Activated naive CD8-positive, alpha-beta T cell treated with anti-CD3 and anti-CD28 coated beads, Interleukin-2, amount 10 ng/mL, durations not matched to agents 7 days and 5 days (primary cell): ENCODE measurements around the gene TMEM140. TPM values are rescaled to one million over a fixed set of nuclear protein-coding genes. Genes with fewer than 3 reads are reported as not detected.
"Not testable (repeated sequence)": the region's sequence is repeated elsewhere in the genome, so short reads cannot be mapped to it uniquely, and the experiment has no call there.

ENCODE experiments used
- ATAC-seq: fragments of 150-1000 bp; cut with Tn5 transposase; one replicate; pipeline ENCODE4 v1.10.0; 2021; ENCODE audit warnings: low read depth, moderate library complexity
- POLR2A ChIA-PET: fragments of 350-600 bp; sonication (Branson Sonifier 250); formaldehyde crosslinking; loops from one replicate; lab custom pipeline; 2021; ENCODE audit warnings: antibody characterized with exemption; lab: Charles Lee
- DNase-seq: peaks from one replicate; pipeline ENCODE4 v3.0.0; 2021
- H3K27ac Mint-ChIP-seq: one replicate; pipeline ENCODE4 v1.8.0; 2022; ENCODE audit warnings: mild to moderate bottlenecking, mixed read lengths
- H3K27me3 Mint-ChIP-seq: one replicate; pipeline ENCODE4 v1.8.0; 2022; ENCODE audit warnings: mild to moderate bottlenecking, moderate library complexity, mixed read lengths
- H3K36me3 Mint-ChIP-seq: one replicate; pipeline ENCODE4 v1.8.0; 2021; ENCODE audit warnings: mild to moderate bottlenecking, mixed read lengths
- H3K4me1 Mint-ChIP-seq: one replicate; pipeline ENCODE4 v1.8.0; 2021; ENCODE audit warnings: mixed read lengths
- H3K4me3 Mint-ChIP-seq: one replicate; pipeline ENCODE4 v1.8.0; 2022; ENCODE audit warnings: mild to moderate bottlenecking, moderate library complexity, mixed read lengths
- H3K9me3 Mint-ChIP-seq: one replicate; pipeline ENCODE4 v1.8.0; 2021; ENCODE audit warnings: mixed read lengths
- total RNA-seq, 2 experiments: library from RNA; stranded (reverse); gene quantifications; one replicate each; pipeline ENCODE4 v1.2.3, GENCODE V29; 2021

Gene TMEM140
- total RNA-seq, result 10 to 100 TPM; 29.8 to 31.0 TPM

DNA sequence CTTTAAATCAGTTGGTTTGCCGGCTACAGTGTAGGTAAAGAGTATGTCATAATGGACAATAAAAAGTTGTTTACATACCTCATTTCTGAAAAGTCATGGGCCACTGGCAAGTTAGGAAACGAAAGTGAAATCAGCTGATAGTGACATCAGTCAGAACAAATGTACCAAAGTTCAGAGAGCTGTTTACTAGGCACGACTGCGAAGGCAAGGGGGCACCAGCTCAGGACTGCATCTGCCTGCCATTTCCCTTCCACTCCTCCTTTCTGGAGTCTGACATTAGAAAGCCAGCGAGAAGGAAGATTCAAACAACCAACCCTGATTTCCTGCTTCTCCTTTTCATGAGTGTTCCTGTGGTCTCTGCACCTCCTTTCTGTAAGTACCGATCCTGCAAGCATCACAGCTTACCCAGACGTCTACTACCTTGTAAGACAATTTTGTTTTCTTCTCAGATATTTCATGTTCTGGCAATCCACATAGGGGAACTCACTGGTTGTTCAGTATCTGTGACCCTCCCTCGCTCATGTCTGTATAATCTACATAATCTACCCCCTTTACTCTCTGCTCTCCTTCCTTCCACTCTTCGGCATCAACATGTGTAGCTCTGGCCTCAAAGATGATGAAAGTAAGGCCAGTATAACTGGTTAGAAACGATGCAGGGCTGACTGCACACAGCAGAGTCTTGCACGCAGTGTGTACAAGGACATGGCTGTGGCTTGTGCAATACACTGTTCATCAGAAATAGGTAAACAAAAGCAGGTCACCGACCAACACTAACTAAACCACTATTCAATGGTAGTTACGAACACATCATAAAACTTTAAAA is at the start of gene TMEM140:
Gene TMEM140, plus strand, starts transcription at position 174 of the 823 bp plus-strand sequence. CDS start 16,370 bp downstream, outside the sequence.
- Mint-ChIP-seq H3K4me1 (peaks cover 38% of the 10 kb centered on the region), H3K27me3 (no peaks in the 10 kb centered on the region), H3K9me3 (peaks cover 3% of the 10 kb centered on the region), H3K4me3 (peak within 1 kb of the TSS; percentile 88), H3K36me3 (peaks cover 21% of the 10 kb centered on the region), H3K27ac (peak within 1 kb of the TSS; percentile 97)
- POLR2A ChIA-PET, result interaction anchor here (1.3 to 3.8 kb wide), 11 partner anchors 9 to 502 kb away, joined by 3 to 49 read pairs (median 13); partner anchors contain the start of genes AGBL3, BPGM, CYREN and WDR91
- DNase-seq (peak; percentile 63), ATAC-seq (peak; percentile 79)

DNA sequence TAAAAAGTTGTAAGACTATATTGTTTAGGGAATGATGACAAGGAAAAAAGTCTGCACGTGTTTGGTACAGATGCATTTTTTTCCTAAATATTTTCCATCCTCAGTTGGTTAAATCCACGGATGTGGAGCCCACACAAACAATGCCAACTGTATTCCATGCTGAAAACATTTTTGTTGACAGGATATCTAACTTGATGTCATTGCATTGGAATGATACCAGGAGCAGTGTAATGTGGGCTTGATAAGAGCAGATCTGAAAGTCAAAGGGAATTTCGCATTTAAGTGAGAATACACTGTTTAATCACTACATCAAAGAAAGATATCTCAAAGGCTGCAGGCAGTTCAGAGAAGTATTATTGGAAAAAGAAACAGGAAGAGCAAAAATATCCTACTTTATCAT is 49.5 kb upstream of the TMEM140 start:
- POLR2A ChIA-PET, result no interaction called here
- Mint-ChIP-seq H3K27ac (no peak overlapping the region), H3K36me3 (peaks cover 5% of the 10 kb centered on the region), H3K4me3 (no peak overlapping the region), H3K27me3 (no peaks in the 10 kb centered on the region), H3K9me3 (peaks cover 8% of the 10 kb centered on the region), H3K4me1 (peaks cover 5% of the 10 kb centered on the region)
- no peak for ATAC-seq
- DNase-seq, result no peak

DNA sequence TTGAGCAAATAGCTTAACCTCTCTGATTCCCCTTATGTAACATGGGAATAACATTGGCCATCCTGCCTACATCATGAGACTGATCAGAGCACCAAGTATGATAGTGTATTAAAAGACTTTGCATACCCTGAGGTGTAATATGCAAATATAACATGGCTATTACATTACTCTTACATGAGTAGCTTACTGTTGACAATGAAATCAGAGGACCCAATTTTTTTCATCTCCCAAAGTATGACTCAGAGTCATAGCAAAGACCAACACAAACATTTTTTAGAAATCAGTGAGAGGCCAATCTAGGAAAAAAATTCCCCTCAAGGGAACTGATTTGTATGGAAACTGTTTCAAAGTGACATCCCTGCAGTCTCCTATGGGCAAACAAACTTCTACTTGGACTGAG is 47.0 kb upstream of the TMEM140 start:
- peaks cover 5% of the 10 kb centered on the region for H3K4me1 Mint-ChIP-seq
- no peak overlapping the region for H3K27ac Mint-ChIP-seq
- H3K27me3 Mint-ChIP-seq, result no peaks in the 10 kb centered on the region
- H3K36me3 Mint-ChIP-seq, result peaks cover 5% of the 10 kb centered on the region
- POLR2A ChIA-PET, result no interaction called here
- H3K4me3 Mint-ChIP-seq, result no peak overlapping the region
- DNase-seq (no peak), ATAC-seq (no peak)
- peaks cover 11% of the 10 kb centered on the region for H3K9me3 Mint-ChIP-seq

DNA sequence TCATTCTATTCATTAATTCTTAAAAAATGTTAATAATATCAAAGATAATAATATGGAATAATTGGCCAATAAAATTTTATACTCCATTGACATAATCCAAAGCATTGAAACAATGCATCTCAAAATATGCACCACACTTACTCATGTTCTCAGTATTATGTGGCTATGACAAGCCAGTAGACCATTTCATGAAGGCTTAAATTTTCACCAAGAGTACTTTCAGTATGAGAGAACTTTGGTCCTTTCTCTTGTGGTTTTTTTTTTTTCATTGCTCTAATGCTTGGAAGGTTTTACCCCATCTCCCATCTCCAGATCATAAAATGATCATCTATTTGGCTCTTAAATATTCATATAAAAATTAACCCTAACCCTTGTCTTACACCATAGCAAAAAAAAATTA is 45.5 kb upstream of the TMEM140 start:
- no peak overlapping the region for H3K4me3 Mint-ChIP-seq
- H3K4me1 Mint-ChIP-seq, result peaks cover 5% of the 10 kb centered on the region
- no peak for ATAC-seq
- no peak for DNase-seq
- peaks cover 11% of the 10 kb centered on the region for H3K9me3 Mint-ChIP-seq
- no peak overlapping the region for H3K27ac Mint-ChIP-seq
- H3K27me3 Mint-ChIP-seq, result no peaks in the 10 kb centered on the region
- peaks cover 5% of the 10 kb centered on the region for H3K36me3 Mint-ChIP-seq
- POLR2A ChIA-PET, result no interaction called here

DNA sequence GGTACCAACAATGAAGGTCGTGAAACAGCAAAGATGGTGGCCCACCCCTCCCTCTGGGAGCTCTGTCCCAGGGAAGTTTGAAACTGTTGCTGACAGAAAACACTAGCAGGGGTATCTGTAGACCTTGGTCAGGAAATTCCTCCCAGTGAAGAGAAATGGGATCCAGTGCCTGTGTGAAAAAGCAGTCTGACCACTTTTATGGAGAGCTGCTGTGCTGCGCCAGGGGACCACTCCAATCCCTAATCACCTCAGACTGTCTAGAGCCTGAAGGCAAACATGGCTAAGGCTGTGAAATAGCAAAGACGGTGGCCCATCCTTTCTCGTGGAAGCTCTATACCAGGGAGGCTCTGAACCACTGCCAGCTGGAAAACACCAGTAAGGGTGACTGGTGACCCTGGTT is 38.3 kb upstream of the TMEM140 start:
- Mint-ChIP-seq H3K4me1 (no peaks in the 10 kb centered on the region), H3K4me3 (no peak overlapping the region), H3K27ac (no peak overlapping the region), H3K9me3 (peaks cover 5% of the 10 kb centered on the region), H3K36me3 (peaks cover 2% of the 10 kb centered on the region), H3K27me3 (no peaks in the 10 kb centered on the region)
- POLR2A ChIA-PET, result no interaction called here
- DNase-seq, result no peak
- ATAC-seq, result no peak

DNA sequence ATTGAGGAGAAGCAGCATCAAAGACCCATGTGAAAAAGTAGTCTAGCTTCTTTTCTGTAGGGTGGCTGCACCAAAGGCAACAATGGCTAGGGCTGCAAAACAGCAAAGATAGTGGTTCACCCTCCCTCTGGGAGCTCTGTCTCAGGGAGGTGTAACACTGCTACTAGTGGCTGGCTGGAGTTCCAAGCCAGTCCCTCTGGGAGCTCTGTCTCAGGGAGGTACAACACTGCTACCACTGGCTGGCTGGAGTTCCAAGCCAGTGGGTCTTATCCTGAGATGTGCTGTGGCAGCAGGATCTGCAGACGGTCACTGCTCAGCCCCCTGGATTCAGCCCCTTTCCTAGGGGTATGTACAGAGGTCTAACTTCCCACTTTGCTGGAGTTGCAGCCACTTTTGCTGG is 37.9 kb upstream of the TMEM140 start:
- DNase-seq (no peak), ATAC-seq (no peak)
- H3K4me3 Mint-ChIP-seq, result no peak overlapping the region
- no peaks in the 10 kb centered on the region for H3K27me3 Mint-ChIP-seq
- H3K4me1 Mint-ChIP-seq, result no peaks in the 10 kb centered on the region
- H3K27ac Mint-ChIP-seq, result no peak overlapping the region
- H3K36me3 Mint-ChIP-seq, result peaks cover 2% of the 10 kb centered on the region
- POLR2A ChIA-PET, result no interaction called here
- peaks cover 6% of the 10 kb centered on the region for H3K9me3 Mint-ChIP-seq

DNA sequence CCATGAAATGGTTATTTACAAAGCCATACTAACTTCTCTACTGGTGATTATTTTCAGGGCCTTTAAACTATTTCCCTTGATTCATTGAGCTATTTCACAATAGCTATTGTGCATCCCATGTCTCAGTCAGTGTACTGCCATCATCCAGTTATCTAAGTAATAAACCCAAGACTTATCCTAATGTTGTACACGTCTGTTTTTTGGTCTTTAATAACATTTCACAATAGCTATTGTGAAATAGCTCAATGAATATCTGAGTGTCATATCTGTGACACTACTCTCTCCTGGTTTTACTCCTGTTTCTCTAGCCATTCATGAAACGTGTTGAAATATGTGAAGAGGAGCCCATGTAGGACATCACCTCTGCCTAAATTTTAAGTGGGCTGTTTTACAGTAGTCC is 36.5 kb upstream of the TMEM140 start:
- Mint-ChIP-seq H3K27ac (no peak overlapping the region), H3K9me3 (peaks cover 6% of the 10 kb centered on the region), H3K36me3 (peaks cover 2% of the 10 kb centered on the region), H3K4me3 (no peak overlapping the region), H3K4me1 (no peaks in the 10 kb centered on the region), H3K27me3 (no peaks in the 10 kb centered on the region)
- ATAC-seq, result no peak
- POLR2A ChIA-PET, result no interaction called here
- no peak for DNase-seq

DNA sequence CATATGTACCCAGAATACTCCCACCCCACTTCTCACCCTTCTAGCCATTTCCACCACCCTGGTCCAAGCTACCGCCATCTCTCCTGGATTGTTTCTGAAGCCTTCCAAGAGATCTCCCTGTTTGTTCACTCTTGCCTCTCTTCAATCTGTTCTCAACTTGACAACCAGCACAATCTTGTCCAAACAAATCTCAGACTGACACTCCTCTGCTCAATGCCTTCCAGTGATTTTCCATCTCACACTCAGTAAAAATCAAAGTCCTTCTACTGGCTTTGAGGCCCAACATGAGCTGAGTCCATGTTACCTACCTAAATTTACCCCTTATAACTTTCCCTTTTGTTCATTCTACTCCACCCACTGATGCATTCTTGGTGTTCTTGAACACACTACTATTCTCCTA is 33.2 kb upstream of the TMEM140 start:
- POLR2A ChIA-PET, result no interaction called here
- Mint-ChIP-seq H3K27ac (no peak overlapping the region), H3K36me3 (no peaks in the 10 kb centered on the region), H3K9me3 (peaks cover 9% of the 10 kb centered on the region), H3K4me1 (no peaks in the 10 kb centered on the region), H3K27me3 (no peaks in the 10 kb centered on the region), H3K4me3 (no peak overlapping the region)
- DNase-seq (no peak), ATAC-seq (no peak)

DNA sequence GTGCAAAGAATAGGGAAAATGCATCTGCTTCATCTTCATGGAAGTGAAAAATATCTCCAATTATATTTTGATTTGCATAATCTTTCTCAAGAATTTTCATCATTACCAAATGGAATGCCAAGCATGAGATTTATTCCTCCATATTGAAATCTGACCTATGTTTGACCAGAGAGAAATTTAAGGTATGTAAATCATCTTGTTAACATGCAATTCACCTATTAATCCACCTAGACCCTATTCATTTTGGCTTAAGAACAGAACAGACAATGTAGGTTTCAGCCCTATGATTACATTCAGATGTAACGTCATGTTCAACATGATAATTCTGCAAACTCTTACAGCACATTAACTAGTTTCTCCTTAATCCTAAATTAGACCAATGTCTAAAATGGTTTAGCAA is 30.8 kb upstream of the TMEM140 start:
- POLR2A ChIA-PET, result no interaction called here
- DNase-seq (no peak), ATAC-seq (no peak)
- H3K27ac Mint-ChIP-seq, result no peak overlapping the region
- H3K4me1 Mint-ChIP-seq, result no peaks in the 10 kb centered on the region
- peaks cover 13% of the 10 kb centered on the region for H3K9me3 Mint-ChIP-seq
- no peaks in the 10 kb centered on the region for H3K36me3 Mint-ChIP-seq
- no peaks in the 10 kb centered on the region for H3K27me3 Mint-ChIP-seq
- no peak overlapping the region for H3K4me3 Mint-ChIP-seq

DNA sequence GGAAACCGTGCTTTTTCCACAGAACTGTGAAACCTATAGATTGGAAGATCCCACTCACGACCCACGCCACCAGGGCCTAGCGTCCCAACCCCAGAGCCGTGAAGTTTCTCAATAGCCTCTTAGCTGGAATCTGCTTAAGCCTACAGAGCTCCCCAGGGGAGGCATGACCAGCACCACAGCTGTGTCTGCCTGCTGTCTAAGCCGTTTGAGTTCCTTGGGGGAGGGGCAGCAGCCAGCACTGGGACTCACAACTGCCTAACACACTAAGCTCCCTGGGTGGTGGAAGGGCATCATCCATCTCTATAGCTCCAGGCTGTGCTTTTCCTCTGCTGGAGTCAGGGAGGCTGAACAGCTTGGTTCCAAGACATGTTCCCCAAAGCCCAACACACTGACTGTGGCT is 26.0 kb upstream of the TMEM140 start:
- Mint-ChIP-seq H3K27me3 (no peaks in the 10 kb centered on the region), H3K27ac (no peak overlapping the region), H3K4me1 (no peaks in the 10 kb centered on the region), H3K4me3 (no peak overlapping the region), H3K9me3 (peaks cover 16% of the 10 kb centered on the region), H3K36me3 (peaks cover 5% of the 10 kb centered on the region)
- DNase-seq (no peak), ATAC-seq (no peak)
- POLR2A ChIA-PET, result no interaction called here

DNA sequence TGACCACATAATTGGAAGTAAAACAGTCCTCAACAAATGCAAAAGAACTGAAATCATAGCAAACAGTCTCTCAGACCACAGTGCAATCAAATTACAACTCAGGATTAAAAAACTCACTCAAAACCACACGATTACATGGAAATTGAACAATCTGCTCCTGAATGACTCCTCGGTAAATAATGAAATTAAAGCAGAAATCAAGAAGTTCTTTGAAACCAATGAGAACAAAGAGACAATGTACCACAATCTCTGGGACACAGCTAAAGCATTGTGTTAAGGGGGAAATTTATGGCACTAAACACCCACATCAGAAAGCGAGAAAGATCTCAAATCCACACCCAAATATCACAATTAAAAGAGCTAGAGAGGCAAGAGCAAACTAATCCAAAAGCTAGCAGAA is 23.2 kb upstream of the TMEM140 start:
- H3K27ac Mint-ChIP-seq, H3K27me3 Mint-ChIP-seq, H3K36me3 Mint-ChIP-seq, H3K4me3 Mint-ChIP-seq, ATAC-seq, DNase-seq, H3K4me1 Mint-ChIP-seq, POLR2A ChIA-PET: not testable (repeated sequence)
- peaks cover 18% of the 10 kb centered on the region for H3K9me3 Mint-ChIP-seq

DNA sequence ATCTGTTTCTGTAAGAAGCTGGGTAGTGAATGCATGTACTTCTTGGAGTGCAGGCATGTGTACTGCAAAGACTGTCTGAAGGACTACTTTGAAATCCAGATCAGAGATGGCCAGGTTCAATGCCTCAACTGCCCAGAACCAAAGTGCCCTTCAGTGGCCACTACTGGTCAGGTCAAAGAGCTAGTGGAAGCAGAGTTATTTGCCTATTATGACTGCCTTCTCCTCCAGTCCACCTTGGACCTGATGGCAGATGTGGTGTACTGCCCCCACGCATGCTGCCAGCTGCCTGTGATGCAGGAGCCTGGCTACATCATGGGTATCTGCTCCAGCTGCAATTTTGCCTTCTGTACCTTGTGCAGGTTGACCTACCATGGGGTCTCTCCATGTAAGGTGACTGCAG is 18.9 kb upstream of the TMEM140 start:
- no peak overlapping the region for H3K27ac Mint-ChIP-seq
- peaks cover 7% of the 10 kb centered on the region for H3K36me3 Mint-ChIP-seq
- no peaks in the 10 kb centered on the region for H3K27me3 Mint-ChIP-seq
- no peak for DNase-seq
- ATAC-seq, result no peak
- H3K9me3 Mint-ChIP-seq, result peaks cover 26% of the 10 kb centered on the region
- POLR2A ChIA-PET, result no interaction called here
- no peaks in the 10 kb centered on the region for H3K4me1 Mint-ChIP-seq
- H3K4me3 Mint-ChIP-seq, result no peak overlapping the region

DNA sequence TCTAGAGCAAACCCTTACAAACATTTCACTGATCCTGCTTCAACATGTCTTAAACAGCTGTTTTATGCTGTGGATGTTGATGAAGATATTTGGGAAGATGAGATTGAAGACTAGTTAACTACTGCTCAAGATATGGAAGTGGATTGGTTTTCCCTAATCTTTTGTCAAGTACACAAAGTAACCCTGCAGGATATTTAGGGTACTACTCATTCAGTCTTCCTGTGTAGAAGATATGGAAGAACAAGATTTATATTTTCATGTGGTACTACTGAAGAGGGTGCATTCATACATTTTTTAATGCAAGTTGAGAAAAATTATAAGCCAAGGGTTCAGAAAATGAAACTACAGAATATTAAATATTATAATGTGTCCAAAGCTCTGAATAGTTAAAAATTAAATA is 18.3 kb upstream of the TMEM140 start:
- Mint-ChIP-seq H3K4me1 (no peaks in the 10 kb centered on the region), H3K36me3 (peaks cover 7% of the 10 kb centered on the region), H3K27ac (no peak overlapping the region), H3K9me3 (peaks cover 25% of the 10 kb centered on the region), H3K4me3 (no peak overlapping the region), H3K27me3 (no peaks in the 10 kb centered on the region)
- ATAC-seq, result no peak
- POLR2A ChIA-PET, result no interaction called here
- DNase-seq, result no peak

DNA sequence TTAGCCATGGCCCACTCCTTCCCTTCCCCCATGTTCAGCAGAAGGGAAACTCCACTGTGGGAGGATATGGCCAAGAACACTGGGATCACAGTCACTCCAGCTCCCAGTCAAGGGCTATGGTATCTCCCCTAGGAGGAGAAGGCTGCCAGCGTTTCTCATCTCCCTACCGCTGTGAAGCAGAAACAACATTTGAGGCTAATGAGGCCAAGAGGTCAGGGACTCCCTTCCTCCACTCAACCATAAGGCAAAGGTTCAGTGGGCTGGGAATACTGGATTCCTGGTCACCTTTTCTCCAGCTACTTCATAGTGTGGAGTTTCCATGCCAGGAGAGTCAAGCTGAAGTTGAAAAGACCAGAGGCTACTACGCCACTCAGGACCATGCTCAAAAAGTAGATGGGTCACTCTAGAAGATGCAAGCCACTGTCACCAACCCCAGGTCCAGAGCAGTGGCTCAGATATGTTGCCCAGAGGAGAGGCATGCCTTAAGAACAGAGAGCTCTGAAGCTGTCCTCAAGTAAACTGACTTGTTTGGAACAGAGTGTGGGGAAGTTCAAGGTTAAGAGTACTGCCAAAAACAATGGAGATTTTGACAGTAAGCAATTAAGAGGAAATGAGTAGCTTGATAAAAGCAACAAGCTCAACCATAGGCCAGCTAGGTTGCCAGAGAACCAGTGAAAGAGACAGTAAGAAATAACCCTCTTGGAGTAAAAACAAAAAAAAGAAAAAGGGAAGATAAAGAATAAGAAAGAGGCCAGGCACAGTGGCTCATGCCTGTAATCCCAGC is 3.8 kb upstream of the TMEM140 start:
- H3K36me3 Mint-ChIP-seq, result peaks cover 17% of the 10 kb centered on the region
- H3K9me3 Mint-ChIP-seq, result peaks cover 9% of the 10 kb centered on the region
- POLR2A ChIA-PET, result no interaction called here
- H3K27me3 Mint-ChIP-seq, result no peaks in the 10 kb centered on the region
- ATAC-seq, result no peak
- H3K4me3 Mint-ChIP-seq, result no peak overlapping the region
- H3K4me1 Mint-ChIP-seq, result peaks cover 18% of the 10 kb centered on the region
- no peak overlapping the region for H3K27ac Mint-ChIP-seq
- no peak for DNase-seq
